ENCODE data around the gene IQSEC3. TPM values are rescaled to one million over a fixed set of nuclear protein-coding genes. Genes with fewer than 3 reads are reported as not detected.

IQSEC3 gene
- total RNA-seq, 4 donors from 2014 or later: 0.65 to 10.5 (median 0.76) TPM

DNA sequence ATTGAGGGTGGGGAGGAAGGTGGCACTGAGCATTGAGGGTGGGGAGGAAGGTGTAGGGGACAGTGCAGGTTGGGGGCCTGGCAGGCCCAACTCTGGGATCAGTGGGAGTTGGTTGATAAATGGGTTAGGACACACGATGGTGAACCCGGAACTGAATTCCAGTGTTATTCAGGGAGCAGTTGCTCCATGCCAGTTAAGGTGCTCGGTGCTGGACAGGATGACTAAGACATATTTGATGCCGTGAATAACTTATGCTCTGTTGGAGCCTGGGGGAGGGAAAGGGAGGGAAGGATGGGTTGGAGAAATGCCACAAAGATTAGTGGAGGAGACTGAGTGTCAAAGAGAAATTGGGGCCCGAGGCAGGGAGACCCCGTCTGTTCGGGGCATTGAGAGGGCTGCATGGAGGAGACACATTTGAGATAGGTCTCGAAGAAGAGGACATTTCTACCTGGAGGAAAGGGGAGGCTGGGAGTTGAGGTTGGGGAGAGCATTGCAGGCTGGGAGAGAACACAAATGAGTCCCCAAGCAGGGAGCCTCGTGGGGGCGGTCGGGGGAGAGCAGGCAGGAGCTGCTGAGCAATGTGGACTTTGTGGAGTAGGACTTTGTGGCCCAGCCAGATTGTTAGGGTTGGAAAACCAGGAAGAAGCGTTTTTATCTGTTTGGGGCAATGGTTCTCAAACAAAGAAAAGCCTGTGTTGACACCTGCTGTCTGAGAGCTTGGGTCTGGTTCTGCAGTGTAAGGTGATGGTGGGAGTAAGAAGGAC, 65.3 kb downstream of the IQSEC3 start:
- TF ChIP-seq, protein P1, sequence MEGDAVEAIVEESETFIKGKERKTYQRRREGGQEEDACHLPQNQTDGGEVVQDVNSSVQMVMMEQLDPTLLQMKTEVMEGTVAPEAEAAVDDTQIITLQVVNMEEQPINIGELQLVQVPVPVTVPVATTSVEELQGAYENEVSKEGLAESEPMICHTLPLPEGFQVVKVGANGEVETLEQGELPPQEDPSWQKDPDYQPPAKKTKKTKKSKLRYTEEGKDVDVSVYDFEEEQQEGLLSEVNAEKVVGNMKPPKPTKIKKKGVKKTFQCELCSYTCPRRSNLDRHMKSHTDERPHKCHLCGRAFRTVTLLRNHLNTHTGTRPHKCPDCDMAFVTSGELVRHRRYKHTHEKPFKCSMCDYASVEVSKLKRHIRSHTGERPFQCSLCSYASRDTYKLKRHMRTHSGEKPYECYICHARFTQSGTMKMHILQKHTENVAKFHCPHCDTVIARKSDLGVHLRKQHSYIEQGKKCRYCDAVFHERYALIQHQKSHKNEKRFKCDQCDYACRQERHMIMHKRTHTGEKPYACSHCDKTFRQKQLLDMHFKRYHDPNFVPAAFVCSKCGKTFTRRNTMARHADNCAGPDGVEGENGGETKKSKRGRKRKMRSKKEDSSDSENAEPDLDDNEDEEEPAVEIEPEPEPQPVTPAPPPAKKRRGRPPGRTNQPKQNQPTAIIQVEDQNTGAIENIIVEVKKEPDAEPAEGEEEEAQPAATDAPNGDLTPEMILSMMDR (IDR thresholded peaks at IDR 0.05; ENCODE audit: low read depth): no peak

- TF ChIP-seq, protein P1 (IDR thresholded peaks at IDR 0.05; ENCODE audit: low read depth): no peak
Measured at GRCh38 chr12:135138-135537, 68.6 kb downstream of the IQSEC3 start.

GRCh38 chr12:138171-138897, 71.8 kb downstream of the IQSEC3 start:
- TF ChIP-seq, protein P1 (IDR thresholded peaks at IDR 0.05; ENCODE audit: low read depth): no peak

DNA sequence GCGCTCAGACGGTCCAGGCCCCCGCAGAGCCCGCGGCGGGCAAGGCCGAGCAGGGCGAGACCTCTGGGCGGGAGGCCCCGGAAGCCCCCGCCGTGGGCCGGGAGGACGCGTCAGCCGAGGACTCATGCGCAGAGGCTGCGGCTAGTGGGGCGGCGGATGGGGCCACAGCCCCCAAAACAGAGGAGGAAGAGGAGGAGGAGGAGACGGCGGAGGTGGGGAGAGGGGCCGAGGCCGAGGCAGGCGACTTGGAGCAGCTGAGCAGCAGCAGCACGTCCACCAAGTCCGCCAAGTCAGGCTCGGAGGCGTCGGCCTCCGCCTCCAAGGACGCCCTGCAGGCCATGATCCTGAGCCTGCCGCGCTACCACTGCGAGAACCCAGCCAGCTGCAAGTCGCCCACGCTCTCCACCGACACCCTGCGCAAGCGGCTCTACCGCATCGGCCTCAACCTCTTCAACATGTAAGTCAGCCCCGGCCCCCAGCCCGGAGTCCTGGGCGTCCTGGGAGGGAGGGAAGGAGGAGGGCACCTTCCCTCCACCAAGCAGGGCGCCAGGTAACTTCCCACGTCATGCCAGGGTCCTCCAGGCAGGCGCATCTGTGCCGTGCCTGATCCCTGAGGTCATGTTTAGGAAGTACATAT, 72.4 kb downstream of the IQSEC3 start:
- TF ChIP-seq, protein P1 (IDR thresholded peaks at IDR 0.05; ENCODE audit: low read depth): no peak

- TF ChIP-seq, protein P1 (IDR thresholded peaks at IDR 0.05; ENCODE audit: low read depth): no peak
Measured at GRCh38 chr12:139585-139984, 73.0 kb downstream of the IQSEC3 start.

GRCh38 chr12:140162-140561, 73.6 kb downstream of the IQSEC3 start:
- TF ChIP-seq, protein P1 (IDR thresholded peaks at IDR 0.05; ENCODE audit: low read depth): no peak

Data from subcutaneous adipose tissue (tissue), 4 donors.